Thoracic aorta (tissue), 2 donors: Measurements from ENCODE around the gene MEGF11. TPM values are rescaled to one million over a fixed set of nuclear protein-coding genes. Genes with fewer than 3 reads are reported as not detected.

ENCODE experiments used
- ATAC-seq: fragments of 150-250 bp; one replicate; pipeline ENCODE4 v1.8.0; 2017; ENCODE audit warnings: low read depth; ENCODE audit not compliant: insufficient number of reproducible peaks, low FRiP score
- DNase-seq: peaks from one replicate; pipeline ENCODE4 v3.0.0-alpha.2; 2020; ENCODE audit warnings: low spot score
- H3K27ac ChIP-seq, 2 donors: fragments of 200-600 bp; sonication (generic); 1 replicate in 1 of 2; 2 replicates in 1 of 2; pipeline ENCODE4 v1.5.1; 2016; ENCODE audit warnings: mild to moderate bottlenecking in 2 of 2, moderate library complexity in 2 of 2
- H3K27me3 ChIP-seq: fragments of 200-600 bp; sonication (generic); replicated peaks from 2 replicates; pipeline ENCODE4 v1.6.0; 2016; ENCODE audit warnings: mild to moderate bottlenecking; ENCODE audit not compliant: insufficient read depth
- H3K36me3 ChIP-seq: fragments of 200-600 bp; sonication (generic); one replicate; pipeline ENCODE4 v1.5.1; 2016
- H3K4me1 ChIP-seq, 2 donors: fragments of 200-600 bp; sonication (generic); 1 replicate in 1 of 2; 2 replicates in 1 of 2; pipeline versions ENCODE4 v1.5.1 to v1.6.0; 2016; ENCODE audit warnings: low read depth in 2 of 2, mild to moderate bottlenecking in 1 of 2; ENCODE audit not compliant: control insufficient read depth in 1 of 2
- H3K4me3 ChIP-seq: fragments of 200-600 bp; sonication (generic); 2 replicates; pipeline ENCODE4 v1.5.1; 2016; ENCODE audit warnings: mild to moderate bottlenecking
- H3K9me3 ChIP-seq: fragments of 200-600 bp; sonication (generic); 2 replicates; pipeline ENCODE4 v1.5.1; 2016
- CTCF ChIP-seq: fragments of 200-600 bp; sonication (generic); IDR thresholded peaks from one replicate; pipeline ENCODE4 v1.5.1; 2019; ENCODE audit warnings: antibody characterized with exemption
- total RNA-seq, 2 donors: library from RNA; depleted of rRNA; stranded (reverse); fragments of >200 nt; gene quantifications; one replicate each; pipeline versions ENCODE4 v1.1.0 to v1.2.3, GENCODE V29; 2016

Gene MEGF11
- total RNA-seq, 2 donors from 2014 or later, result not detected

DNA sequence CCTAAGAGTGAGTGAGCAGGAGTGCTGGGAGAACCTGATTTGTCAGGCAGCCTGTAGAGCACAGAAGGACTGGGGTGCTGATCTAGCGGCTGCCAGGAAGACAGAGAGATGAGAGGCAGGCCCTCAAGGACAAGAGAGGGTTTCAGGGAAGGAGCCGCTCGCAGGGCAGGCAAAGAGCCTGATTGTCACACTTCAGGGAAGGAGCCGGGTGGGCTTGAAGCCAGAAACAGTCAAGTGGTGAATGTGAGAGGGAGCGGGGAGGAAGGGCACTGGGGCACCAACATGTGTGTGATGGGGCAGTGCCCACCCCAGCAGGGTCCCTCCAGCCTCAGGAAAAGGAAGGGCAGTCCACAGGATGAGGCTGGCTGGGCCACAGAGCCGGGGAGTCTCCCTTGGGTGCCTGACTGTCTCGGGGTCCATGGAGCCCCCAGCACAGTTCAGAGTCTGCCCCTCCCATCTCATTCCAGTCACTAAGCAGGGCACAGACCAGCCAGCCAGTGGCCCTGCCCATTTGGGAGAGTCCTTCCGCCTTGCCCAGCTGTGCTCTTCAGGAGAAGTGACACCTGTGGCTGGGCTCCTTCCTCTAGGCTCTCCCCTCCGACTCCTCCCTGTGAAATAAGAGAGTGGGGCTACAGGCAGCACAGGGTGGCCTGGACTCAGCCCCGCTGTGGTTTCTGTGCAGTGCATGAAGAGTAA, 235.6 kb downstream of the MEGF11 start:
- Histone ChIP-seq H3K4me3 (no peak overlapping the region), H3K27me3 (no peaks in the 10 kb centered on the region), H3K27ac (no peak overlapping the region), H3K36me3 (no peaks in the 10 kb centered on the region), H3K9me3 (no peaks in the 10 kb centered on the region), H3K4me1 (no peaks in the 10 kb centered on the region)
- DNase-seq, result no peak
- ATAC-seq, result no peak
- TF ChIP-seq CTCF, result no peak

DNA sequence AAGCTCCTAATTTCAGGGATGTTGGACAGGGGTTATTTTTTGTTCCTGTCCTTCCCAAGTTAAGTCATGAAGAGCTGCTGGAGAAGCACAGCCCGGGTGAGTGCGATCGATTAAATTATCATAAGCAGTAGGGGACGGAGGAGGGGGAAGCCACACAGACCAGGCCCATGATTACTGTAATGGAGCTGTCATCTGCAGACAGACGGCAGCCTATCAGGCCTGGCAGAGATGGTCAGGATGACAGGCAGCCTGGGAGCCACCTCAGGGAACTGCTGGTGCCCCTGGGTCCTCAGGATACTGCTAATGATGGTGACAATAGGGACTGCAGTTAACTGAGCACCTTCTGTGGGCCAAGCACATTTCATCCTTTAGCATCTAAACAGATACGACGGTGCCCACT, 236.6 kb downstream of the MEGF11 start:
- DNase-seq, result no peak
- no peak overlapping the region for H3K27ac ChIP-seq
- no peaks in the 10 kb centered on the region for H3K9me3 ChIP-seq
- no peaks in the 10 kb centered on the region for H3K4me1 ChIP-seq
- no peaks in the 10 kb centered on the region for H3K27me3 ChIP-seq
- H3K4me3 ChIP-seq, result no peak overlapping the region
- TF ChIP-seq CTCF, result no peak
- H3K36me3 ChIP-seq, result no peaks in the 10 kb centered on the region
- ATAC-seq, result no peak

DNA sequence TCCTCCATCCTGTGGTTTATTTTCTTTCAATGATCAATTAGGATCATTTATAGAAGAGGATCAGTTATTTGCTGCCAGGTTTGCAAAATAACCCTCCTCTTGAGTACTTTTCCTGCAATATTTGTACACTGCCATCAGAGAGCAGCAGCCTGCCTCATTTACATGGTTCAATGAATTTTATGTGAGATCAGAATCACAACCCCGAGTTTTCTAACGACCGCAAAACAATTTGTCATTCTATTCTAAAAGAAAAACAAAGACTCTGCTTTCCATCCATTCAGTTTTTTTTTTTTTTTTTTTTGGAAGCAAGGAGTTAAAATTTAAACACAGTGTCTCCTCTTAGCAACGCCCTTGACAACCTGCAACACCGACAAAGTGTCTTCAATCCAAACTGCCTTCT, 237.4 kb downstream of the MEGF11 start:
- H3K36me3 ChIP-seq, result no peaks in the 10 kb centered on the region
- H3K27ac ChIP-seq, result no peak overlapping the region
- no peaks in the 10 kb centered on the region for H3K4me1 ChIP-seq
- no peaks in the 10 kb centered on the region for H3K27me3 ChIP-seq
- TF ChIP-seq CTCF, result no peak
- H3K4me3 ChIP-seq, result no peak overlapping the region
- H3K9me3 ChIP-seq, result no peaks in the 10 kb centered on the region
- no peak for ATAC-seq
- DNase-seq, result no peak

GRCh38 chr15:66014635-66015182, 238.8 kb downstream of the MEGF11 start:
- Histone ChIP-seq H3K27ac (no peak overlapping the region), H3K9me3 (no peaks in the 10 kb centered on the region), H3K27me3 (no peaks in the 10 kb centered on the region), H3K4me1 (no peaks in the 10 kb centered on the region), H3K4me3 (no peak overlapping the region), H3K36me3 (no peaks in the 10 kb centered on the region)
- no peak for TF ChIP-seq CTCF
- no peak for DNase-seq
- ATAC-seq, result no peak

DNA sequence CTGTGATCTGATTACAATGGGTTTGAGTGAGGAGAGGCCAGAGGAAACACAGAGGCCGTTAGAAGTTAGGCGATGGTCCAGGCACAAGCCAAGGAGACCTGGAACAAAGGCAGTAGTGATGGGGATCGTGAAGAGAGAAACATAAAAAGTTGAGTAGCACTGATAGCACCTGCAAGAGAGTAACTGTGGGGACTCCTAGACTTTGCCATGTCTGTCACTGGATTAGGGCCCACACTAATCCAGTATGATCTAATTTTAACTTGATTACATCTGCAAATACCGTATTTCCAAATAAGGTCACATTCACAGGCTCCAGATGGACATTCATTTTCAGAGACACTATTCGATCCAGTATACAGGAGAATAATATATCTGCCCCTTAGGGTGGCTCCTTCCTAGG, 239.5 kb downstream of the MEGF11 start:
- no peak for ATAC-seq
- no peak for TF ChIP-seq CTCF
- Histone ChIP-seq H3K4me3 (no peak overlapping the region), H3K36me3 (no peaks in the 10 kb centered on the region), H3K9me3 (no peaks in the 10 kb centered on the region), H3K27ac (no peak overlapping the region), H3K27me3 (no peaks in the 10 kb centered on the region), H3K4me1 (no peaks in the 10 kb centered on the region)
- no peak for DNase-seq
